Measurements from ENCODE around the gene ZBTB40. TPM values are rescaled to one million over a fixed set of nuclear protein-coding genes. Genes with fewer than 3 reads are reported as not detected.

ZBTB40 gene
- total RNA-seq, 1 experiment from 2014 or later = 19.5 TPM

DNA sequence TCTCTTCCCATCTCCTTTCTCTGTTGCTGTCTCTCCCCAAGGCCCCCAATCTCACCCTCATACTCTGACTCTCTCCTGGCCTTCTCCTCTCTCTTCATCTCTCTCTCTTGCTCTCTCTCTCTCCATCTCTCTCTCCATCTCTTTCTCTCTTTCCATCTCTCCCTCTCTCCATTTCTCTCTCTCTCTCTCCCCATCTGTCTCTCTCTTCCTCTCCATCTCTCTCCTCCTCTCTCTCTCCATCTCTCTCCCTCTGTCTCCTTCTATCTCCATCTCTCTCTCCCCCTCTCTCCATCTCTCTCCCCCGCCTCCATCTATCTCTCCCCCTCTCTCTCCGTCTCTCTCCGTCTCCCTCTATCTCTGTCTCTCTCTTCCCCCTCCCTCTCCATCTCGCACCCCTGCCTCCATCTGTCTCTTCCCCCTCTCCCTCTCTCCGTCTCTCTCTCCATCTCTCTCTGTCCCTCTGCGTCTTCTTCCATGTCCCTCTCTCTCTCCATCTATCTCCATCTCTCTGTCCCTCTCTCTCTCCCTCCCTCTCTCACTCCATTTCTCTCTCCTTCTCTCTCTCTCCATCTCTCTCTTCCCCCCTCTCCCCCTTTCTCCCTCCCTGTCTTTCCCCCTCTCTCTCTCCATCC, 95.7 kb downstream of the ZBTB40 start:
- Histone ChIP-seq H3K4me1 (ENCODE audit: control insufficient read depth in 1 of 2, insufficient read depth in 2 of 2, low read length in 2 of 2) (no peaks in the 10 kb centered on the region), H3K27me3 (ENCODE audit: insufficient read depth, low read length) (peaks cover 22% of the 10 kb centered on the region; the same call in 1 of the 2 replicates), H3K9ac (ENCODE audit: low read length) (no peak overlapping the region), H3K27ac (ENCODE audit: low read depth, low read length) (no peak overlapping the region), H3K4me3 (replicated peaks in 1 of 2; ENCODE audit: low read depth in 1 of 2, low read length in 2 of 2) (no peak overlapping the region), H4K20me1 (ENCODE audit: insufficient read depth) (no peaks in the 10 kb centered on the region), H3K9me2 (ENCODE audit: insufficient read depth) (no peaks in the 10 kb centered on the region), H3K36me3 (ENCODE audit: control insufficient read depth in 1 of 2, insufficient read depth in 2 of 2, low read length in 2 of 2) (no peaks in the 10 kb centered on the region), H3K4me2 (ENCODE audit: low read length) (no peak overlapping the region), H2AFZ (ENCODE audit: low read depth, low read length, poor library complexity, severe bottlenecking) (no peak overlapping the region), H3K79me2 (ENCODE audit: insufficient read depth, low read length) (no peaks in the 10 kb centered on the region), H3K9me3 (ENCODE audit: control insufficient read depth in 1 of 2, insufficient read depth in 1 of 2, low read depth in 1 of 2, low read length in 2 of 2) (no peaks in the 10 kb centered on the region)
- no peak for ATAC-seq
- ChIA-PET RAD21 (ENCODE audit: low non-redundant PET in 1 of 2, low total read pairs in 2 of 2, uncharacterized antibody in 2 of 2, unreplicated experiment in 2 of 2) (no interaction called here), POLR2A (no interaction called here), CTCF (no interaction called here)
- intact Hi-C loops (cut with micrococcal nuclease) = no loop called here
- DNase-seq (ENCODE audit: low read depth, low spot score) = no peak
- no TSS peak for BruUV-seq (replicated peaks)
- TF ChIP-seq, protein P1, sequence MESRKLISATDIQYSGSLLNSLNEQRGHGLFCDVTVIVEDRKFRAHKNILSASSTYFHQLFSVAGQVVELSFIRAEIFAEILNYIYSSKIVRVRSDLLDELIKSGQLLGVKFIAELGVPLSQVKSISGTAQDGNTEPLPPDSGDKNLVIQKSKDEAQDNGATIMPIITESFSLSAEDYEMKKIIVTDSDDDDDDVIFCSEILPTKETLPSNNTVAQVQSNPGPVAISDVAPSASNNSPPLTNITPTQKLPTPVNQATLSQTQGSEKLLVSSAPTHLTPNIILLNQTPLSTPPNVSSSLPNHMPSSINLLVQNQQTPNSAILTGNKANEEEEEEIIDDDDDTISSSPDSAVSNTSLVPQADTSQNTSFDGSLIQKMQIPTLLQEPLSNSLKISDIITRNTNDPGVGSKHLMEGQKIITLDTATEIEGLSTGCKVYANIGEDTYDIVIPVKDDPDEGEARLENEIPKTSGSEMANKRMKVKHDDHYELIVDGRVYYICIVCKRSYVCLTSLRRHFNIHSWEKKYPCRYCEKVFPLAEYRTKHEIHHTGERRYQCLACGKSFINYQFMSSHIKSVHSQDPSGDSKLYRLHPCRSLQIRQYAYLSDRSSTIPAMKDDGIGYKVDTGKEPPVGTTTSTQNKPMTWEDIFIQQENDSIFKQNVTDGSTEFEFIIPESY (IDR thresholded peaks at IDR 0.05; ENCODE audit: extremely low read depth, insufficient replicate concordance, low read length) = no peak
- TF ChIP-seq, protein P2, sequence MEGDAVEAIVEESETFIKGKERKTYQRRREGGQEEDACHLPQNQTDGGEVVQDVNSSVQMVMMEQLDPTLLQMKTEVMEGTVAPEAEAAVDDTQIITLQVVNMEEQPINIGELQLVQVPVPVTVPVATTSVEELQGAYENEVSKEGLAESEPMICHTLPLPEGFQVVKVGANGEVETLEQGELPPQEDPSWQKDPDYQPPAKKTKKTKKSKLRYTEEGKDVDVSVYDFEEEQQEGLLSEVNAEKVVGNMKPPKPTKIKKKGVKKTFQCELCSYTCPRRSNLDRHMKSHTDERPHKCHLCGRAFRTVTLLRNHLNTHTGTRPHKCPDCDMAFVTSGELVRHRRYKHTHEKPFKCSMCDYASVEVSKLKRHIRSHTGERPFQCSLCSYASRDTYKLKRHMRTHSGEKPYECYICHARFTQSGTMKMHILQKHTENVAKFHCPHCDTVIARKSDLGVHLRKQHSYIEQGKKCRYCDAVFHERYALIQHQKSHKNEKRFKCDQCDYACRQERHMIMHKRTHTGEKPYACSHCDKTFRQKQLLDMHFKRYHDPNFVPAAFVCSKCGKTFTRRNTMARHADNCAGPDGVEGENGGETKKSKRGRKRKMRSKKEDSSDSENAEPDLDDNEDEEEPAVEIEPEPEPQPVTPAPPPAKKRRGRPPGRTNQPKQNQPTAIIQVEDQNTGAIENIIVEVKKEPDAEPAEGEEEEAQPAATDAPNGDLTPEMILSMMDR (IDR thresholded peaks at IDR 0.05 in 2 of 3, conservative IDR thresholded peaks at IDR 0.05 in 1 of 3; ENCODE audit: borderline replicate concordance in 1 of 3, insufficient read depth in 1 of 3, low read depth in 2 of 3, low read length in 2 of 3) = no peak
- TF ChIP-seq JUND (IDR thresholded peaks at IDR 0.05) = no peak
- TF ChIP-seq EZH2phosphoT487 (IDR thresholded peaks at IDR 0.05; ENCODE audit: borderline replicate concordance) = no peak
- no peak for TF ChIP-seq ELF1 (IDR thresholded peaks at IDR 0.05; ENCODE audit: borderline replicate concordance, low read depth)
- TF ChIP-seq ZNF274 (IDR thresholded peaks at IDR 0.05; ENCODE audit: low read depth, low read length) = no peak
- TF ChIP-seq, protein P3, sequence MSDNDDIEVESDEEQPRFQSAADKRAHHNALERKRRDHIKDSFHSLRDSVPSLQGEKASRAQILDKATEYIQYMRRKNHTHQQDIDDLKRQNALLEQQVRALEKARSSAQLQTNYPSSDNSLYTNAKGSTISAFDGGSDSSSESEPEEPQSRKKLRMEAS (IDR thresholded peaks at IDR 0.05) = no peak

All from HCT116 (cell line).